ENCODE measurements around the gene LRRC55.

Gene LRRC55

DNA sequence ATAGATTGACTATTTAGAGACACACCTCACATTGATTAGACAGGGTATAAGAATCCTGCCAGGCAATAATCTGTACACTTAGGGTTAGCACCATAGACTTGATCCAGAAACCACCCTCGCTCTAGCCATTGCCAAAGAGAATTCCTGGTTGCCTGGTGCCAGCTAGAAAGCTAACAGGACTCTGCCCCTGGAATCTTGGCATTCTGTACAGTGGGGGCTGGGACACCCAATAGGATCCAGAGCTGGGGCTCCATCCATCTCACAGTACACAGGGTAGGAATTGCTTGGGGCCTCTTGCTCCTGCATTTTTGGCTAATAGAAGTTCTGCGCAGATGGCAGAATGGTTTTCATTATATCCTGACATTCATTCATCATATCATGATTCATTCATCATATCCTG, 58.3 kb downstream of the LRRC55 start:
- peaks cover 20% of the 10 kb centered on the region for H3K79me2 ChIP-seq (ENCODE audit: control insufficient read depth, insufficient read depth, low read length)
- no CpG with 5 or more reads among the region's 2 CpGs for WGBS (ENCODE audit: extremely low coverage, insufficient coverage, low lambda C conversion rate)
- H2BK120ac ChIP-seq (ENCODE audit: low read depth, low read length): peak overlapping the region; percentile 83
- H4K5ac ChIP-seq (ENCODE audit: low read length): no peak overlapping the region
- H3K18ac ChIP-seq (ENCODE audit: low read length): peak overlapping the region; percentile 81
- H3K4me2 ChIP-seq (ENCODE audit: low read length): no peak overlapping the region
- peak overlapping the region; percentile 84 for H3K56ac ChIP-seq (ENCODE audit: low read length)
- no peak overlapping the region for H4K8ac ChIP-seq (ENCODE audit: low read depth, low read length)
- H3K23ac ChIP-seq (ENCODE audit: low read length): no peak overlapping the region
- H3K27me3 ChIP-seq (ENCODE audit: insufficient read depth, low read length, poor library complexity): no peaks in the 10 kb centered on the region
- H3K9ac ChIP-seq (ENCODE audit: low read length): peak overlapping the region; percentile 25
- H2BK15ac ChIP-seq (replicated peaks; ENCODE audit: low read depth): no peak overlapping the region
- H3K4ac ChIP-seq (ENCODE audit: low read depth, low read length): peak overlapping the region; percentile 92
- no peak for DNase-seq
- peak overlapping the region; percentile 47 for H2AK5ac ChIP-seq (ENCODE audit: low read length)
- H3K4me1 ChIP-seq (ENCODE audit: control insufficient read depth, low read depth, low read length): peaks cover 32% of the 10 kb centered on the region
- H3K27ac ChIP-seq (ENCODE audit: low read depth, low read length): peak overlapping the region; percentile 85
- no peak overlapping the region for H3K4me3 ChIP-seq (ENCODE audit: low read length)
- H3K36me3 ChIP-seq (ENCODE audit: control insufficient read depth, insufficient read depth, low read length): no peaks in the 10 kb centered on the region
- peaks cover 2% of the 10 kb centered on the region for H3K79me1 ChIP-seq (ENCODE audit: low read length)
- peak overlapping the region; percentile 97 for H2BK5ac ChIP-seq (ENCODE audit: low read length)

GRCh38 chr11:57240757-57241156, 59.0 kb downstream of the LRRC55 start:
- Histone ChIP-seq H3K9ac (ENCODE audit: low read length) (no peak overlapping the region), H3K23ac (ENCODE audit: low read length) (no peak overlapping the region), H2BK120ac (ENCODE audit: low read depth, low read length) (peak overlapping the region; percentile 79), H3K56ac (ENCODE audit: low read length) (peak overlapping the region; percentile 84), H3K79me2 (ENCODE audit: control insufficient read depth, insufficient read depth, low read length) (peaks cover 12% of the 10 kb centered on the region), H3K79me1 (ENCODE audit: low read length) (peaks cover 2% of the 10 kb centered on the region), H3K27me3 (ENCODE audit: insufficient read depth, low read length, poor library complexity) (no peaks in the 10 kb centered on the region), H4K5ac (ENCODE audit: low read length) (no peak overlapping the region), H3K4me1 (ENCODE audit: control insufficient read depth, low read depth, low read length) (peaks cover 32% of the 10 kb centered on the region), H2BK15ac (replicated peaks; ENCODE audit: low read depth) (no peak overlapping the region), H3K4ac (ENCODE audit: low read depth, low read length) (no peak overlapping the region), H2BK5ac (ENCODE audit: low read length) (peak overlapping the region; percentile 80), H3K4me2 (ENCODE audit: low read length) (no peak overlapping the region), H3K27ac (ENCODE audit: low read depth, low read length) (peak overlapping the region; percentile 85), H4K8ac (ENCODE audit: low read depth, low read length) (no peak overlapping the region), H3K18ac (ENCODE audit: low read length) (peak overlapping the region; percentile 52), H2AK5ac (ENCODE audit: low read length) (no peak overlapping the region), H3K4me3 (ENCODE audit: low read length) (no peak overlapping the region), H3K36me3 (ENCODE audit: control insufficient read depth, insufficient read depth, low read length) (no peaks in the 10 kb centered on the region)
- no CpG with 5 or more reads among the region's 5 CpGs for WGBS (ENCODE audit: extremely low coverage, insufficient coverage, low lambda C conversion rate)
- DNase-seq: peak; percentile 98

Measured in mesendoderm (in vitro differentiated cells).